ENCODE data around the gene SETX. TPM values are rescaled to one million over a fixed set of nuclear protein-coding genes. Genes with fewer than 3 reads are reported as not detected.

SETX gene
- total and polyA plus RNA-seq, 7 donors: 8.8 to 58.2 (median 45.5) TPM

- no peak for TF ChIP-seq EP300 (IDR thresholded peaks at IDR 0.05)
- TF ChIP-seq, protein P1, sequence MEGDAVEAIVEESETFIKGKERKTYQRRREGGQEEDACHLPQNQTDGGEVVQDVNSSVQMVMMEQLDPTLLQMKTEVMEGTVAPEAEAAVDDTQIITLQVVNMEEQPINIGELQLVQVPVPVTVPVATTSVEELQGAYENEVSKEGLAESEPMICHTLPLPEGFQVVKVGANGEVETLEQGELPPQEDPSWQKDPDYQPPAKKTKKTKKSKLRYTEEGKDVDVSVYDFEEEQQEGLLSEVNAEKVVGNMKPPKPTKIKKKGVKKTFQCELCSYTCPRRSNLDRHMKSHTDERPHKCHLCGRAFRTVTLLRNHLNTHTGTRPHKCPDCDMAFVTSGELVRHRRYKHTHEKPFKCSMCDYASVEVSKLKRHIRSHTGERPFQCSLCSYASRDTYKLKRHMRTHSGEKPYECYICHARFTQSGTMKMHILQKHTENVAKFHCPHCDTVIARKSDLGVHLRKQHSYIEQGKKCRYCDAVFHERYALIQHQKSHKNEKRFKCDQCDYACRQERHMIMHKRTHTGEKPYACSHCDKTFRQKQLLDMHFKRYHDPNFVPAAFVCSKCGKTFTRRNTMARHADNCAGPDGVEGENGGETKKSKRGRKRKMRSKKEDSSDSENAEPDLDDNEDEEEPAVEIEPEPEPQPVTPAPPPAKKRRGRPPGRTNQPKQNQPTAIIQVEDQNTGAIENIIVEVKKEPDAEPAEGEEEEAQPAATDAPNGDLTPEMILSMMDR (IDR thresholded peaks at IDR 0.05): no peak
- no peak for TF ChIP-seq POLR2AphosphoS5 (IDR thresholded peaks at IDR 0.05)
- no peak for TF ChIP-seq POLR2A (IDR thresholded peaks at IDR 0.05)
- DNase-seq: no peak
These were observed 110.0 kb downstream of the SETX start for GRCh38 chr9:132244582-132245455.

GRCh38 chr9:132243156-132244074 is 111.4 kb downstream of the SETX start:
- WGBS, 2 donors: 75 to 82% methylated on average over 19 of the region's 19 CpGs
- Histone ChIP-seq H3K27ac (peak overlapping the region in 2 of 4 donors; percentile 62 to 70), H3K4me3 (no peak overlapping the region), H3K36me3 (no peaks in the 10 kb centered on the region), H3K27me3 (peaks cover 0 to 8% (median 0%) of the 10 kb centered on the region in 3 donors), H3K4me1 (peaks cover 0 to 33% (median 22%) of the 10 kb centered on the region in 4 donors), H3K9me3 (no peaks in the 10 kb centered on the region)
- TF ChIP-seq, protein P1 (IDR thresholded peaks at IDR 0.05): no peak
- TF ChIP-seq POLR2A (IDR thresholded peaks at IDR 0.05) (no peak), EP300 (IDR thresholded peaks at IDR 0.05) (no peak), POLR2AphosphoS5 (IDR thresholded peaks at IDR 0.05) (no peak)
- no peak for DNase-seq
- intact Hi-C loops (cut with DNase I): loop anchor here (10.0 kb wide), 1 partner anchor 639 kb away; no protein-coding TSS in a partner anchor

More at GRCh38 chr9:132244582-132245455, 110.0 kb downstream of the SETX start:
- H3K36me3 ChIP-seq: no peaks in the 10 kb centered on the region
- peaks cover 0 to 33% (median 22%) of the 10 kb centered on the region in 4 donors for H3K4me1 ChIP-seq
- no peak overlapping the region for H3K27ac ChIP-seq
- no peak overlapping the region for H3K4me3 ChIP-seq
- H3K9me3 ChIP-seq: no peaks in the 10 kb centered on the region
- WGBS, 2 donors: 44 to 68% methylated on average over 19 of the region's 19 CpGs
- peaks cover 0 to 8% (median 0%) of the 10 kb centered on the region in 3 donors for H3K27me3 ChIP-seq
- intact Hi-C loops (cut with DNase I): loop anchor here (10.0 kb wide), 1 partner anchor 640 kb away; no protein-coding TSS in a partner anchor

GRCh38 chr9:132242621-132243155 is 112.1 kb downstream of the SETX start:
- Histone ChIP-seq H3K9me3 (no peaks in the 10 kb centered on the region), H3K4me3 (peak overlapping the region; percentile 53 to 74 (median 60)), H3K4me1 (peaks cover 0 to 33% (median 22%) of the 10 kb centered on the region in 4 donors), H3K27me3 (peaks cover 0 to 8% (median 0%) of the 10 kb centered on the region in 3 donors), H3K36me3 (no peaks in the 10 kb centered on the region), H3K27ac (peak overlapping the region; percentile 38 to 70 (median 62))
- DNase-seq: no peak
- 9 to 13% methylated on average over 18 of the region's 18 CpGs for WGBS, 2 donors
- TF ChIP-seq EP300 (IDR thresholded peaks at IDR 0.05): no peak
- no peak for TF ChIP-seq POLR2A (IDR thresholded peaks at IDR 0.05)
- TF ChIP-seq POLR2AphosphoS5 (IDR thresholded peaks at IDR 0.05): no peak
- TF ChIP-seq, protein P1 (IDR thresholded peaks at IDR 0.05): no peak
- intact Hi-C loops (cut with DNase I): loop anchor here (10.0 kb wide), 1 partner anchor 638 kb away; no protein-coding TSS in a partner anchor

Measured in sigmoid colon (tissue), 7 donors.